Body of pancreas (tissue), 4 donors: Measurements from ENCODE around the gene WLS. TPM values are rescaled to one million over a fixed set of nuclear protein-coding genes. Genes with fewer than 3 reads are reported as not detected.

Experiments
- ATAC-seq: fragments of 150-250 bp; one replicate; pipeline ENCODE4 v1.9.1; 2016
- DNase-seq, 4 donors: peaks; one replicate each; pipeline ENCODE4 v3.0.0-alpha.2; 2019
- H3K27ac ChIP-seq, 4 donors: fragments of 200-600 bp; sonication (generic); 1 replicate in 3 of 4; 2 replicates in 1 of 4; pipeline versions ENCODE4 v1.5.1 to v1.6.1; 2016 to 2019; ENCODE audit warnings: mild to moderate bottlenecking in 1 of 4, mixed read lengths in 1 of 4, moderate library complexity in 1 of 4
- H3K27me3 ChIP-seq, 2 donors: fragments of 200-600 bp; sonication (generic); one replicate each; pipeline ENCODE4 v1.6.0; 2016; ENCODE audit warnings: mild to moderate bottlenecking in 1 of 2
- H3K36me3 ChIP-seq, 2 donors: fragments of 200-600 bp; sonication (generic); replicated peaks in 1 of 2; 2 replicates each; pipeline ENCODE4 v1.5.1; 2016; ENCODE audit warnings: low read depth in 2 of 2; ENCODE audit not compliant: insufficient read depth in 1 of 2
- H3K4me1 ChIP-seq: fragments of 200-600 bp; sonication (generic); one replicate; pipeline ENCODE4 v1.6.0; 2016
- H3K4me3 ChIP-seq, 2 donors: fragments of 200-600 bp; sonication (generic); 1 replicate in 1 of 2; 2 replicates in 1 of 2; pipeline ENCODE4 v1.5.1; 2016 to 2019
- H3K9me3 ChIP-seq, 3 donors: fragments of 200-600 bp; sonication (generic); 1 replicate in 2 of 3; 2 replicates in 1 of 3; pipeline ENCODE4 v1.5.1; 2016
- CTCF ChIP-seq, 7 experiments: fragments of 450-650 bp in 4 of 7; fragments of 200-600 bp in 3 of 7; sonication (generic) in 3 of 7; IDR thresholded peaks; one replicate each; pipeline ENCODE4 v1.5.1; 2016 to 2019; ENCODE audit warnings: antibody characterized with exemption in 7 of 7
- POLR2A ChIP-seq, 3 donors: fragments of 450-650 bp; IDR thresholded peaks; one replicate each; pipeline ENCODE4 v1.6.1; 2016; ENCODE audit warnings: antibody characterized with exemption in 3 of 3, mild to moderate bottlenecking in 2 of 3
- WGBS, 2 donors: methylation state at CpG; one replicate each; pipeline ENCODE4 v1.1.5; 2017; 5-methylcytosine and 5-hydroxymethylcytosine counted together
- intact Hi-C: fragments of 100-400 bp; cut with DNase I; formaldehyde crosslinking; loops from one replicate; pipeline ENCODE4 v1.15.1; 2023
- total RNA-seq, 2 donors: library from RNA; depleted of rRNA; stranded (reverse); fragments of >200 nt; gene quantifications; one replicate each; pipeline ENCODE4 v1.1.0, GENCODE V29; 2016

The WLS gene
- total RNA-seq, 2 donors from 2014 or later = 39.6 to 73.4 TPM

DNA sequence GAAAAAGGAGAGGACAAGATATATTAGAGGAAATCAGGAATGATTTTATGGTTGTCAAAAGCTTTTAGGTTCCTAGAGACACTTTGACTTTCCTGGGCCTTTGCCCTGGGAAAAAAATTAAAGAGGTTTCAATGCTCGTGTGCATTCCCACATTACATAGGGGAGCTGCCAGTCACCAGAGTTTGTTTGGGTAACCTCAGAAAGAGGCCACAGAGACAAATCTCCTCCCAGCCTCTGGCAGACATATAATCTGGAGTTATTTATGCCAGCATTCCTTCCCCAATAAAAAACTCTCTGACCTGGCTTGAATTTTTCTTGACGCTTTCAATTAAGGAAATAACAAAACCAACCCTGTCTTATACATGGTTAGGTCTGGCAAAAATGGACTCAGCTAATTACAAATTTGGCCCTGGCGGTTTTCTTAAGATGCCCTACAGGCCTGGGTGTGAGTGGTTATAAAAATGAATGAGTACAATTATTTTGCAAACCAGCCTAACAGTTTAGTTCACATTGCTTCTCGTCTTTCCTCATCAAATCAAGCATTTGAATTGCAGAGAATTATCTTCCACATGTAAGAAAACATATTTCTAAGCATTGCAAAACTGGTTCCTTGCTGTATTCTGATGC, 63.7 kb downstream of the WLS start:
- Histone ChIP-seq H3K4me3 (no peak overlapping the region), H3K36me3 (no peaks in the 10 kb centered on the region), H3K4me1 (peaks cover 8% of the 10 kb centered on the region), H3K27me3 (no peaks in the 10 kb centered on the region), H3K27ac (no peak overlapping the region), H3K9me3 (no peaks in the 10 kb centered on the region)
- WGBS, 2 donors = 61 to 85% methylated on average over 4 of the region's 4 CpGs
- DNase-seq (no peak), ATAC-seq (no peak)
- TF ChIP-seq POLR2A (IDR thresholded peaks at IDR 0.05) (no peak), CTCF (IDR thresholded peaks at IDR 0.05) (no peak)
- intact Hi-C loops = no loop called here

DNA sequence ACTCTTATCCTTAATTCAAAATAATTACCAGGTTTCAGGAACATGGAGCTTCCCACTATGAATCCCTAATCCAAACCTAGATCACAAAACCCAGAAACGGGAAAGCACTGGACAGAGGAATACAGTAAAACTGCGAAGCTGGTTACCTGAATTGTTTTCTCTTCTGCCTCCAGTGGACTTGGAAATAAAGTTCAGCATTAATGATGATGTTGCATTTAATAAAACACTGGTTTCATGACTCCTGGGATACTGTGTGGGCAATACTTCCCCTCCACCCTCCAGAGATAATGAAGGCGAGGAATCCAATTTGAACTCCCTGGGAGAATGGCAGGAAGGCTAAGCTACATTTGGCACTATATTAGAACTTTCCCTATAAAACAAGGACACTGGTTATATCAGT, 65.1 kb downstream of the WLS start:
- intact Hi-C loops = no loop called here
- DNase-seq = no peak
- H3K4me1 ChIP-seq = no peaks in the 10 kb centered on the region
- no peak for ATAC-seq
- TF ChIP-seq POLR2A (IDR thresholded peaks at IDR 0.05) (no peak), CTCF (IDR thresholded peaks at IDR 0.05) (no peak)
- H3K27me3 ChIP-seq = no peaks in the 10 kb centered on the region
- H3K27ac ChIP-seq = no peak overlapping the region
- no peaks in the 10 kb centered on the region for H3K9me3 ChIP-seq
- H3K36me3 ChIP-seq = no peaks in the 10 kb centered on the region
- no peak overlapping the region for H3K4me3 ChIP-seq
- WGBS, 2 donors = 86 to 93% methylated on average over 3 of the region's 3 CpGs

DNA sequence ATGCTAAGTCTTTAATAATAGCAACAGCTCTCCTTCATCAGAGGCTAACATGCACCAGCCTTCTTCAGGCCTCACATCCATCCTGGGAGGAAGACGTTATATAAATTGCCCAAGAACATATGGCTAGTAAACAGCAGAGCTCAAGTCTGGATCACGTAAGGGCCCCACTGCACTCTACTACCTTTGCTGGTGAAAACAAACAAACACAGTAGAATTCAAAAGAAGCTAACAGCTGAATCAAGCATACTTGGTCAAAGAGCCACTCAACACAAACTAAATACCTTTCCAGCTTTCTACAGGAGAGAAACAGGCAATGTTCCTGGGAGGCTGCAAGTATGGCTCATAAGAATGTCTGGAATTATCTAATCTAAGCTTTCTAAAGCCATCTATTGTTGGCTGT, 66.0 kb downstream of the WLS start:
- TF ChIP-seq CTCF (IDR thresholded peaks at IDR 0.05) (no peak), POLR2A (IDR thresholded peaks at IDR 0.05) (no peak)
- Histone ChIP-seq H3K4me3 (no peak overlapping the region), H3K27me3 (no peaks in the 10 kb centered on the region), H3K36me3 (no peaks in the 10 kb centered on the region), H3K27ac (no peak overlapping the region), H3K9me3 (no peaks in the 10 kb centered on the region), H3K4me1 (no peaks in the 10 kb centered on the region)
- intact Hi-C loops = no loop called here
- DNase-seq = no peak
- 83 to 84% methylated on average over 2 of the region's 2 CpGs for WGBS, 2 donors
- ATAC-seq = no peak

DNA sequence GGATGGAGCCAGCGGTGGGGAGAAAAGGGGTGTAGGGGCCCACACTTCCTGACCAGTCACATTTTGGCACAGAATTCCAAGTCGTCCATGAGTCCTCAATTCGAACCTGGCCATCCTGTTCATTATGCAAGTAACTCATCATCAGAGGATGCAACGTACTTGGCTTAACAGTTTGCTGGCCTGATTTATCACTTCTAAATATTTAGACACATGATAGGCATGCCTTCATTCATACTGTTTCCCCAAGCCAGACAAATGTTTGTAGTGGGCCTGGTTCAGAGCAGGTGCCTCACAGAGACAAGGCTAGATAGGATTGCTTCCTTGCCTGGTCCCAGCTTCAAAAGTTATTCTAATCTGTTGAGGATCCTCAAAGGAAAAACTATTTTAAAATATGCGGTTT, 66.7 kb downstream of the WLS start:
- ATAC-seq (no peak), DNase-seq (no peak)
- intact Hi-C loops = no loop called here
- no peaks in the 10 kb centered on the region for H3K36me3 ChIP-seq
- no peak overlapping the region for H3K4me3 ChIP-seq
- 74 to 77% methylated on average over 5 of the region's 5 CpGs for WGBS, 2 donors
- TF ChIP-seq CTCF (IDR thresholded peaks at IDR 0.05) (no peak), POLR2A (IDR thresholded peaks at IDR 0.05) (no peak)
- no peaks in the 10 kb centered on the region for H3K27me3 ChIP-seq
- no peaks in the 10 kb centered on the region for H3K4me1 ChIP-seq
- H3K9me3 ChIP-seq = no peaks in the 10 kb centered on the region
- H3K27ac ChIP-seq = no peak overlapping the region

DNA sequence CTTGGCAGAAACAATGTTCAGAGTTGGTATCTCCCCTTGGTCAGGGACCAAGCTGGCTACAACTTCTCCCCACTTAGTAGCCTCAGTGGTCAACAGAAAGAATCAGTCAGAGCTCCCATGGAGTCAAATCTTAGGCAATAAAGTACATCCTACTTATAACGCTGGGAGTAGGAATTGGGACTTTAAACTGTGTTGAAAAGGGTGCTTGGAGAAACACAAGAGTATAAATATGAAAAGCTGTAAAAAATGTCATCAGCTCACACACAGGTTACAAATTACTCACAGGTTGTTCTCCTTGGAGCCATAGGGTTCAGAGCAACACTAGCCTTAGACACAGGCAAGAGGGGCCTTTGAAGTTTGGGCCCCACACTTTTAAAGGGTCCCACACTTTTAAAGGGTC, 67.4 kb downstream of the WLS start:
- ATAC-seq (no peak), DNase-seq (no peak)
- 92 to 100% methylated on average over 1 of the region's 1 CpG for WGBS, 2 donors
- Histone ChIP-seq H3K27ac (no peak overlapping the region), H3K36me3 (no peaks in the 10 kb centered on the region), H3K4me1 (no peaks in the 10 kb centered on the region), H3K9me3 (no peaks in the 10 kb centered on the region), H3K4me3 (no peak overlapping the region), H3K27me3 (no peaks in the 10 kb centered on the region)
- TF ChIP-seq POLR2A (IDR thresholded peaks at IDR 0.05) = no peak
- TF ChIP-seq CTCF (IDR thresholded peaks at IDR 0.05) = no peak
- intact Hi-C loops = no loop called here
